Tongue (tissue), 2 donors: ENCODE results near the gene PRKN. TPM values are rescaled to one million over a fixed set of nuclear protein-coding genes. Genes with fewer than 3 reads are reported as not detected.
A peak's percentile ranks its signal among the peaks of the same experiment; 100 is the strongest.

Experiments used
- DNase-seq: peaks from one replicate; pipeline ENCODE4 v3.0.0-alpha.2; 2015
- total RNA-seq: library from RNA; depleted of rRNA; stranded (reverse); fragments of >200 nt; gene quantifications from one replicate; pipeline ENCODE4 v1.2.3, GENCODE V29; 2014

The PRKN gene
- total RNA-seq, 1 donor from 2014 or later: 7.0 TPM

- DNase-seq: peak; percentile 35
Measured at GRCh38 chr6:162230147-162230752, 497.3 kb downstream of the PRKN start.

GRCh38 chr6:162229093-162229492, 498.5 kb downstream of the PRKN start:
- no peak for DNase-seq

DNA sequence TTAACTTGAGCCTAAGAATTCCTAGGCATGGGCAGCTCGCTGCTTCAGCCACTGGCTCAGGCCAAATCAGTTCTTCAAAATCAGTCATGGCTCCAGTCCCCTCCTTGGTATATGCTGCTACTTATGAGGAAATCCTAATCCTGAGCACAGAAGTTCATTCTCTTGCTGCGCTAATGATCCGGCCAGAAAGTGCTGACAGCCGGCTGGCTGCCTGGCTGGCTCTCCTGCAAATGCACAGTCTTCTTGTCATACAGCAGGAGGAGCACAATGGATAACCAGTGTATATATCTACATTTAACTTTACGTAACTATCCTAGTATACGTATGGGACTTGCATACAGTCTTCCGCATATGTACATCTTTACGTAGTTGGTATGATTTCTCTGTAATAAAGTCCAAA, 500.8 kb downstream of the PRKN start:
- peak; percentile 14 for DNase-seq

GRCh38 chr6:162222521-162222920, 505.0 kb downstream of the PRKN start:
- DNase-seq: no peak

GRCh38 chr6:162220876-162221275, 506.7 kb downstream of the PRKN start:
- DNase-seq: no peak

GRCh38 chr6:162219266-162219665, 508.3 kb downstream of the PRKN start:
- DNase-seq: no peak

DNA sequence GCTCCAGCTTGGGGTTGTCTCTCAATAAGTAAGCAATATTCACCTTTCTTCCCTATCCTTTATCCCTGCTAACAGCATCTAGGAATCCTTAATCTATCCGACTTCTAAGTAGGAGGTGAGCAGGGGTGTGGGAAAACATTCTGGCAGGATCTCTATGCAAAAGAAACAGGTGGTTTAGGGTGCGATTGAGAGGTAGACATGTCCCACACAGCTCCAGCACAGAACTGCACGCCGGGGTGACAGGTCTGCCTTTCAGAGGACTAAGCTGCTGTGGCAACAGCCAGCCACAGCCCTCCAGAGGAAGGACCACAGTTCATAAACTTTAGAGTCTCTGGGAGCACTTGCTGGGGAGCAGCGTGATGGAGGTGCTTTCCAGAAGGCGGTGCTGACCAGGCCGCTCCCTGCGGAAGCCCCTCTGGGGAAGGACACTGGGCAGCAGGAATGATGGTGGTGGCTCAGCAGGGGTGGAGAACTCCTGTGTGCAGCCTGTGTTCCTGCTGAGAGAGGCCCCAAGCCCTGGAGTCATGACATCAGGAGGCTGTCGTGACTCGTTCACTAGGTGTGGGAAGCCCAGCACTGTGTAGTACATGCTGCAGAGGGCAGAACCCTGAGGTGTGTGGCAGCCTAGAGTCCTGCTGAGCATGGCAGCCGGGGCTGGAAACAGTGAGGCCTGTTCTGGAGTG, 509.6 kb downstream of the PRKN start:
- no peak for DNase-seq

GRCh38 chr6:162217058-162217457, 510.5 kb downstream of the PRKN start:
- DNase-seq: no peak

- no peak for DNase-seq
Measured at GRCh38 chr6:162211777-162212176, 515.8 kb downstream of the PRKN start.

DNA sequence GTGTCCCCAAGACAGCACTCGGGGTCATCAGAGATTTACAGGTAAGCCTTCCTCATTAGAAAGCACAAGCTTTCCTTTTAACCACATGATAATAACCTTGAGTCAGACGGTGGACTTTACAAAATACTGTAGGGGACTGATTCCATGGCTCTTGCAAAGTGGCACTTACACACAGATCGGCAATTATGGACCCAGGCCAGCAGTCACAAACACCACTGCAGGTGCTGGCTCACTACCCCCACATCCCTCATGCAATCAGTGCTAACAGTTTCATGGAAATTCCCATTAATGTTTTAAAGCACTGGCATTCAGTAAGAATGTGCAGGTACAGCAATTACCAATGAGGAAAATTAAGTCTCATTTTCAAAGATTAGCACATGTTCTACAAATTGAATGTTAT, 516.5 kb downstream of the PRKN start:
- no peak for DNase-seq

GRCh38 chr6:162203287-162203686, 524.3 kb downstream of the PRKN start:
- peak; percentile 2 for DNase-seq

- no peak for DNase-seq
Measured at GRCh38 chr6:162200945-162201690, 526.4 kb downstream of the PRKN start.

- DNase-seq: no peak
Measured at GRCh38 chr6:162200041-162200440, 527.5 kb downstream of the PRKN start.

DNA sequence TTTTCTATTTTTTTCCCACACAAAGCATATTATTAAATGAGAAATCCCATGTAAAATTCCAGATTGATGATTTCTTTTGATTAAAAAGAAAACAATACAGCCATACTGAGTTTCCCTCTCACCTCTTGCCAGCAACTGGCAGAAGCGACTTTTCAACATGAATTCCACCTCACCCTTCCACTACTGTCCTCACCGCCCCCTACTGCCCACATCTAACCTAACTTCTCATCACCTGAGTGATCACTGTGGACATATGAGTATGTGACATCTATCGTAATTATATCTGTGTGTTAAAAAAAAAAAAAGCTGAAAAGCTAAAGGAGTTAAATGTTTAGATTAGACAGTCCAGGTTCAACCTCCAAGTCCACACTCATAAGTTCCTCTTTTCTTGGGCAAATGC, 528.6 kb downstream of the PRKN start:
- no peak for DNase-seq

DNA sequence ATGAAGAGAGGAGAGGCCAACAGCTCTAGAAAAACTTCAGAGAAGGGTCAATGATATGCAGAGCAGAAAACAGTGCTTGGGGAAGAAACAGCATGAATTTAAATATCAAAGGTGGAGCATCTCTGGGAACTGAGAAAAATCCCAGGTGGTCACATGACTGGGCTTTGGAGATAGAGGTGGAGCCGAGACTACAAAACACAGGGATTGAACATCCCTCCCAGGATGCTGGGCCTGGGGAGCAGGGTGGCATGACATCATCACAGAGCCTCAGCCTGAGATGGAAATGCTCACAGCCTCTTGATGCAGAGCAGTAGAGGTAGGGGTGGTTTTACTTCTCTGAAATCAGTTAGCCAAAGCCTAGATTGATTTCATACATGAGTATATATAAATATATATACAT, 529.5 kb downstream of the PRKN start:
- DNase-seq: no peak

GRCh38 chr6:162195441-162195840, 532.1 kb downstream of the PRKN start:
- DNase-seq: no peak

DNA sequence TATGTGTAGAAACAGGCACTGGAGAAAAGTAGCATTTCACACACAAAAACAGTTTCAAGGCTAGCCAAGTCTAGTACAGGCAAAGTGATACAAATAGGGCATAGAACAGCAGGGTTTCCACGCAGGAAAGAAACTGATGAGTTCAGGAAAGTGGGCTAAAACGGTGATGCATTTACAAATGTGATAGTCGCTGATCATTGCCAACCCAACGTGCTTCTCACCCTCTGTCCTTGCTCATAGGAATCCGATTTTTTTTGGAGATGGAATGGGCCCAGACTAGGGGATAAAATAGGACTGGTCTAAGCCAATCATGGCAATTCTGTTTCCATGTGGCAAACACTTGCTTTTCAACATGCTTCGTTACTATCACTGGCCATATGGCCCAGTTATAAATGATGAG, 536.6 kb downstream of the PRKN start:
- DNase-seq: no peak

DNA sequence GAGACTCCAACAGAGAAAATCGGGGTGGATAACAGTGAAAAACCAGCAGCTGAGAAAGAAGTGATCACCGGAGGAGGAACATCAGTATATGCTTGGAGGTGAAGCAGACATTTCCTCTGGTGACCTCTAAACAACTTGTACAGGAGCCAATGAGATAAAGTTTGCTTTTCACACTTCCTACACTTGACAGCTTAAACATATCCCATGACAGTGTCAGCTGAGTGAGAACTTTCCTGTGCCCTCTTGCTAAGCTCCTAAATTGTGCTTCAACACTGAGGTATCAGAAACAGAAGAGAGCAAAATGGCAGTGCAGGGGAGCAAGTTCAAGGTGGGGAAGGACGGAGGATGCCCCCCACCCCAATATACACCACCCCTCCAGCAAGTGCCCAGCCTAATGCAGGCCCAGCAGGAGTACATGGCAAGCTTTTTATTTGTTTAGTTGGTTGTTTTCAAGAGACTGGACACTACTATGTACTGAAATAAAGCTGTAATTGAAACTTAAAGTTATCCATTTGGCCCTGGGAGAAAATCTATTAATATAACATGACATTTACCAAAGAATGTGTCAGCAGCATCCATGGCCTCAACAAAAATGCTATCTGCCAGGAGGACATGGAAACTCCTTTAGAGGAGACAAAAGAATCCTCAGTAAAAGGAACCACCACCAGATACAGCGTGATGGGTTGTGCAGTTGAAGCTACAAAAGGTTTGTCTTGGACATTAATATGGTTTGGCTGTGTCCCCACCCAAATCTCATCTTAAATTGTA, 540.2 kb downstream of the PRKN start:
- no peak for DNase-seq

DNA sequence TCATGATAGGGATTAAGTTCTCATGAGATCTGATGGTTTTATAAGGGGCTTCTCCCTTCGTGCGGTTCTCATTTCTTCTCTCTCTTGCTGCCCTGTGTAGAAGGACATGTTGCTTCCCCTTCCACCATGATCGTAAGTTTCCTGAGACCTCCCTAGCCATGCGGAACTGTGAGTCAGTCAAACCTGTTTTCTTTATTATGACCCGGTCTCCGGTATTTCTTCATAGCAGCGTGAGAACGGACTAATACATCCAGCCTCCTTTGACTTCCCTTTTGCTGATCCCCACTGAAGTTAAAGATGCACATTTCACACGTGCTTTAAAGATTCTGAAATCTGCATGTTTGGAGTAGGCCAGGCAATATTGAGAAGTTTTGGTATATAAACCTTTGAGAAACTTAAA, 543.1 kb downstream of the PRKN start:
- no peak for DNase-seq

- no peak for DNase-seq
Measured at GRCh38 chr6:162181741-162182401, 545.7 kb downstream of the PRKN start.

- DNase-seq: no peak
Measured at GRCh38 chr6:162181111-162181510, 546.5 kb downstream of the PRKN start.
